Mesothelial cell of epicardium (in vitro differentiated cells): ENCODE data around the gene RAD51B. TPM values are rescaled to one million over a fixed set of nuclear protein-coding genes. Genes with fewer than 3 reads are reported as not detected.
A peak's percentile ranks its signal among the peaks of the same experiment; 100 is the strongest.

ENCODE experiments used
- DNase-seq, 2 experiments: peaks; one replicate each; pipeline ENCODE4 v3.0.0; 2021; ENCODE audit warnings: low spot score in 2 of 2; ENCODE audit not compliant: unreplicated experiment in 2 of 2
- H3K27ac Mint-ChIP-seq: 2 replicates; pipeline ENCODE4 v1.8.0; 2021; ENCODE audit warnings: mixed read lengths
- H3K27me3 Mint-ChIP-seq: 2 replicates; pipeline ENCODE4 v1.8.0; 2021; ENCODE audit warnings: low read depth, mixed read lengths
- H3K36me3 Mint-ChIP-seq: 2 replicates; pipeline ENCODE4 v1.8.0; 2021; ENCODE audit warnings: mixed read lengths
- H3K4me1 Mint-ChIP-seq: 2 replicates; pipeline ENCODE4 v1.8.0; 2021; ENCODE audit warnings: mixed read lengths
- H3K4me3 Mint-ChIP-seq: 2 replicates; pipeline ENCODE4 v1.8.0; 2021; ENCODE audit warnings: mild to moderate bottlenecking, moderate library complexity, mixed read lengths
- H3K9me3 Mint-ChIP-seq: 2 replicates; pipeline ENCODE4 v1.8.0; 2021; ENCODE audit warnings: mixed read lengths
- total RNA-seq: library from RNA; stranded (reverse); gene quantifications from 3 replicates; pipeline ENCODE4 v1.2.1, GENCODE V29; 2021
- TF ChIP-seq, protein P1 (sequence below): fragments of 200-600 bp; sonication (generic); IDR thresholded peaks from one replicate; pipeline ENCODE4 v1.5.0; 2021; ENCODE audit warnings: antibody characterized with exemption; ENCODE audit not compliant: unreplicated experiment

The RAD51B gene
- total RNA-seq, 1 donor from 2014 or later = 34.7 TPM

DNA sequence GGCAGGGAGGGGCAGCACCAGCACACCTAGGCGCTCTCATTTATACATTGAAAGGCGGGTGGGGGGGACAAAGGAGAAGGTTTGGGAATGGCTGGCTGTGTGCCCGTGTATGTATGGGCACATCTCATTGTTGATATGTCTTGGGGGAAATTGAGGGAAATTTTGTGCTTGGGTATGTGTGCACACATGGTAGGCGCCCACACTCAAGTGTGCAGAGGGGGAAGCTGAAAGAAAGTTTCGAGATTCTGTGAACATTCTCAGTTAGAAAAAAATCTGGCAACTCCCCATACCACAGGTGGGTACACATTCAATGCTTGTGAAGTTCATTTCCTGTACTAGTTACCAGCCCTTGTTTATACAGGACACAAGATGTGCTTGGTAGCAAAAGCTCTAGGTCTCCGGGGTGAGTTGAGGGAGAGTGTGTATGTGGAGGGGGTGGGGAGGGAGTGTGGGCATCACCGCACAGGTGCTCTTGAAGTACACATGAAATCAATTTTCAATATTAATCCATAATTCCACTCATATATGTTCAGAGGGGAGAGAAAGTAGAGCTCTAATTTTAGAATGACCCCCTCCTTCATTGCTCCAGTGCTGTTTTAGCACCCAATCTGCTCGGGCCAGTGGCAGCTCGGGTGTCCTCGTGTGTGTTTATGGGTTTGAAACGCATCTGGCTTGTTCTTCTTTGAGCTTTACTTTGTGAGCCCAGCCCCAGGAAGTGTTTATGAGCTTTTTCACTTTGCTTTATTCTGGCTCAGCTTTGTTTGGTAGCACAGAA is 687.3 kb downstream of the RAD51B start:
- peak overlapping the region; percentile 96 for H3K27ac Mint-ChIP-seq
- TF ChIP-seq, protein P1, sequence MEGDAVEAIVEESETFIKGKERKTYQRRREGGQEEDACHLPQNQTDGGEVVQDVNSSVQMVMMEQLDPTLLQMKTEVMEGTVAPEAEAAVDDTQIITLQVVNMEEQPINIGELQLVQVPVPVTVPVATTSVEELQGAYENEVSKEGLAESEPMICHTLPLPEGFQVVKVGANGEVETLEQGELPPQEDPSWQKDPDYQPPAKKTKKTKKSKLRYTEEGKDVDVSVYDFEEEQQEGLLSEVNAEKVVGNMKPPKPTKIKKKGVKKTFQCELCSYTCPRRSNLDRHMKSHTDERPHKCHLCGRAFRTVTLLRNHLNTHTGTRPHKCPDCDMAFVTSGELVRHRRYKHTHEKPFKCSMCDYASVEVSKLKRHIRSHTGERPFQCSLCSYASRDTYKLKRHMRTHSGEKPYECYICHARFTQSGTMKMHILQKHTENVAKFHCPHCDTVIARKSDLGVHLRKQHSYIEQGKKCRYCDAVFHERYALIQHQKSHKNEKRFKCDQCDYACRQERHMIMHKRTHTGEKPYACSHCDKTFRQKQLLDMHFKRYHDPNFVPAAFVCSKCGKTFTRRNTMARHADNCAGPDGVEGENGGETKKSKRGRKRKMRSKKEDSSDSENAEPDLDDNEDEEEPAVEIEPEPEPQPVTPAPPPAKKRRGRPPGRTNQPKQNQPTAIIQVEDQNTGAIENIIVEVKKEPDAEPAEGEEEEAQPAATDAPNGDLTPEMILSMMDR = no peak
- no peaks in the 10 kb centered on the region for H3K27me3 Mint-ChIP-seq
- DNase-seq = no peak
- H3K9me3 Mint-ChIP-seq = no peaks in the 10 kb centered on the region
- H3K4me3 Mint-ChIP-seq = no peak overlapping the region
- peaks cover 82% of the 10 kb centered on the region for H3K4me1 Mint-ChIP-seq
- H3K36me3 Mint-ChIP-seq = no peaks in the 10 kb centered on the region

DNA sequence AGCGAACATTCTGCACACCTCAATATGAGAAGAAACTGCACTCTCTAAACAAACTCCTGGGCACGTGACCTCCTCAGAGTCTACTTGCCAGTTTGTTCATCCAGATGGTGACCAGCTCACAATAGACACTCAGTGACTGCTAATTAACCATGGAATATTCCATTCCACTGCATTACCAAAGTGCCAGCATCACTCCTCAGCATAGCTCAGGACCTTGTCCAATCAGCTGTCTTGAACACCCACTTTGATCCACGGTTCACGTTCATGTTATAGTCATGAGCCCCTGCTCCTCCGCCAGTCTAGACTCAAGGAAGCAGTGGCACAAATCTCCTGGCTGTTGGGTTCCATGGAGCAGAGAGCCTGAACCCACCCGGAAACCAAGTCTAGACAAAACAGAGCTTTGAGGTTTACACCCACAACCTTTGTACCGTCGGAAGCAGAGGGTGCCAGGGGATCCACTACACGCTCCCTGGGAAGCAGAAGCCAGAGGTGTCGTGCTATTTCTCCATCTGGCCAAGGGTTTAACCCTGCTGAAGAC is 688.0 kb downstream of the RAD51B start:
- Mint-ChIP-seq H3K36me3 (no peaks in the 10 kb centered on the region), H3K9me3 (no peaks in the 10 kb centered on the region), H3K27ac (peak overlapping the region; percentile 96), H3K27me3 (no peaks in the 10 kb centered on the region), H3K4me1 (peaks cover 82% of the 10 kb centered on the region), H3K4me3 (no peak overlapping the region)
- peak in 1 of 2 experiments; percentile 26 for DNase-seq
- TF ChIP-seq, protein P1 = no peak

DNA sequence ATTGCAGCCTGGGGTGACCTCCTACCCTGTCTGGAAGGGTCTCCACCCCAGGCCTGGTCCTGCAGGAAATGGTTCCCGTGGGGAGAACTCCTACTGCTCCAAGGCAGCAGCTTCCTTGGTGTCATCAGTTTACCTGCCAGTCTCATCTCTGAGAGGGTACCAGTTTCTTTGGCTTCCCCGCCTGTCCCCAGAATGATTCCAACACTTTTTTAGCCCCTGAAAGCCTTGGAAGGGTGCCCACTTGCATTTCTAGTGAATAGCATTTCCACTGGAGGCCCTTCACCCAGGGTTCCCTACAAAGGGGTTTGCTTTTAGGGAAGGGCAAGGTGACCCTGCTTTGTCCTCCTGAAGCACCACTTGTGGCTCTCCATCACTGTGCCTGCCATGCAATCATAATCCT is 689.0 kb downstream of the RAD51B start:
- Mint-ChIP-seq H3K4me1 (peaks cover 79% of the 10 kb centered on the region), H3K4me3 (no peak overlapping the region), H3K9me3 (no peaks in the 10 kb centered on the region), H3K36me3 (no peaks in the 10 kb centered on the region), H3K27ac (peak overlapping the region; percentile 85), H3K27me3 (no peaks in the 10 kb centered on the region)
- TF ChIP-seq, protein P1 = no peak
- DNase-seq = peak in 1 of 2 experiments; percentile 1

DNA sequence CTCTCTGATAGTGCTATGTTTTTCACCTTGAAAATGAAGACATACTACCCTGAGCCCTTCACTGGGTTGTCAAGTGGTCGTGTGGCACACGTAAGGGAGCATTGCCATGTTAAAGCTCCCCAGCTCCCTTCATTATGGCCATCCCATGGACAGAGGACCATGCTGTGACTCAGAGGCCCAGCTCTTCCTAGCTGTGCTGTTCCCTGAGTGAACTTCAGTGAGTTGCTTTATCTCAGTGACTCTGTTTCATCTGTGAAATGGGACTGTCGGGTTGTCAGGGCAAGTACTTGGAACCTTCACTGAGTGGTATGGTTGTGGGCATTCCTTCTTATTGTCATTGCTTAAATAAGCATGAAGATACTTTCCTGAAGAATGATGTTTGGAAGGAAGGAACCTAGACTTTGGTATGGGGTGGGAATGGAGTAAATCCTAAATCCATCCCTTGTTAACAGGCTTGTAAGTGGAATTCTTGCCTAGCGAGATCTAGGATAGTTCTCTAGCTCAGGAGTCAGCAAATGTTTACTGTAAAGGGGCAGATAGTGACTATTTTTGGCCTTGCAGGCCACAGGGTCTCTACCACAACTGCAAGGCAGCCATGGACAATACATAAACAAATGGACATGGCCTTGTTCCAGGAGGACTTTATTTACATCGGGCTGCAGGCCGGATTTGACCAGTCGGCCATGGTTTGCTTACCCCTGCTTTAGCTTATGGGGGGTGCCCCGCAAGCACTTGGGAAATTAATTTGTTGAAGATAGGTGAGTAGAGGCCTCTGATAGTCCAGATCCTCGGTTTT is 689.8 kb downstream of the RAD51B start:
- peak overlapping the region; percentile 85 for H3K27ac Mint-ChIP-seq
- peak in 1 of 2 experiments; percentile 17 for DNase-seq
- no peaks in the 10 kb centered on the region for H3K36me3 Mint-ChIP-seq
- no peaks in the 10 kb centered on the region for H3K9me3 Mint-ChIP-seq
- TF ChIP-seq, protein P1 = no peak
- H3K4me3 Mint-ChIP-seq = no peak overlapping the region
- H3K27me3 Mint-ChIP-seq = no peaks in the 10 kb centered on the region
- peaks cover 77% of the 10 kb centered on the region for H3K4me1 Mint-ChIP-seq

DNA sequence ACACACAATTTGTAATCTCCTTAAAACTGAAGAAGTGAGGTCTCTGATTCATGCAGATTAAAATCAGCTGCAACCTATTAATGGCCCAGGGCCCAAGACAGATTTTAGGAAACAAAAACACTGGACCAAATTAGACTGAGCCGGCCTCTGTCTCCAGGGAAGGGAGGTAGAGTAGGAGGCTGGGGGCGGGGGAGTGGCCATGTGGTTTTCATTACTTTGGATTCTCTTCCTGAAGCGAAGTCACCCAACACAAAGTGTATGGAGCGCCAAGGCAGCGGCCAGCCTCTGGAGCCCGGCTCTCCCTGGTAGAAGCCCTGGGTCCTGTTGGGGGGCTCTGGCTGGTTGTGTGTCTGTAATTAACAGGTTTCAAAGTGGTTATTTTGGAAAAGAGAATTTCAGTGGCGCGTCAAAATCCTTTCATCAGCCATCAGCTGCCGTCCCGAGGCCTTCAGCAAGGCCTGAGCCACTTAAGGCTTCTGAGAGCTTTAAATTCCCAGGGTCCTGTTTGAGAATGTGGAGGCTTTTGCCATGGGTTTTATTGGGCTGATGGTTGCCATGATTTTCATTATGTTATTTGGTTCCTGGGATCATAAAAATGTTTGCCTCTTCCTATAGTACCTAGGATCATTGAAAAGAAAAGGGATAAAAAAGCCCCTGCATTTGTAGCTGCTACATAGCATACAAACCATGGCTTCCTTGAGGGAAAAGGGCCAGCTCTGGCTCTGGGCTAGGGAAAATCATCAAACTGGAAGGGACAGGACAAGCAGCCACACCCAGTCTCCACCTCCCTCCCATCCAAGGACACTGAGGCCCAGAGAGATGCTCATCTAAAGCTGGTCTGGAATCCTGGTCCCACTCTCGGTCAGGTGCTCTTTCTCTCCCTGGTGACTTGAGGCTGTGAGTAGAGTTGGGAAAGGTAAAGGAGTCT is 690.9 kb downstream of the RAD51B start:
- H3K27ac Mint-ChIP-seq = peak overlapping the region; percentile 85
- H3K27me3 Mint-ChIP-seq = no peaks in the 10 kb centered on the region
- no peak overlapping the region for H3K4me3 Mint-ChIP-seq
- no peaks in the 10 kb centered on the region for H3K9me3 Mint-ChIP-seq
- peak in 1 of 2 experiments; percentile 61 for DNase-seq
- TF ChIP-seq, protein P1 = no peak
- no peaks in the 10 kb centered on the region for H3K36me3 Mint-ChIP-seq
- peaks cover 76% of the 10 kb centered on the region for H3K4me1 Mint-ChIP-seq
